ENCODE results near the gene FKBP4. TPM values are rescaled to one million over a fixed set of nuclear protein-coding genes. Genes with fewer than 3 reads are reported as not detected.

Gene FKBP4
- total and polyA plus RNA-seq, 2 donors (not counting 3 experiments of a cell fraction or from before 2014, with no cell fraction given): 31.0 to 85.6 TPM

DNA sequence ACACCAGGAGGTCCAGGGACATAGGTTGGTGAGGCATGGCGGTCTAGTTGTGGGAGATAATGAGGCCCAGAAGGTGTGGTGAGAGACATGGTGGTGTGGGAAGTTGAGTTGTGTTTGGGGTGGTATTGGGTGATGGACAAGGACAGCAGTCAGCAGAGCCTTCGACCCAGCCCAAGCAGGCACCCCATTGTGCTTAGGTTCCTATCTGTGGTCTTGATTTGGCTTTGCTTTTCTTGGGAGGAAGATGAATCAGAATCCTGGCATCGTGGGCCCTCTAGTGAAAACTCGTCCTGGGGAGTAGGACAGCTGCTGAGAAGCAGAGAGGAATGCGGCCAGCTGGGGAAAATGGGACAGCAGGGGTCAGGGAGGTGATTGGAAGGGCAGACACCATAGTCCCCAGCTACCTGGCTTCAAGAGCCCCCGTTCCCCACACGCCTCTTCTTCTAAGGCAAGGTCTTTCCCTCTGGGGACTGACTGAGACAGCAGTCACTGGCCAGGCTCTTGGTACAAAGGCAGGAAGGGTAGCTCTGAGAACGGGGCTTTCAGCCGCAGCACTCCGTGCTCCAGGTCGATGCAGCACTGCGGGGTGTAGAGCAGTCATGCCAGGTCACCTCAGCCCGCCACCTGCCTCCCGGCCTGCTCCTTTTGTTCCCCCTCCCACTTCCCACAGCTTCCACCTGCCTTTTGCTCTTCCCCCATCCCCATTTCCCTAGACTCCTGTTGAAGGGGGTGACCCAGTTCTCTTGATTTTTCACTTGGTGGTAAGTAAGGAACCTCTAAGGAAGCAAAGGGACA lies 32.1 kb downstream of the FKBP4 start:
- ChIA-PET CTCF (interaction anchor here (1.0 kb wide), 1 partner anchor 19 kb away, joined by 4 read pairs; no protein-coding TSS in a partner anchor), POLR2A (no interaction called here)
- Histone ChIP-seq H3K4me2 (ENCODE audit: insufficient read depth, low read length) (no peak overlapping the region), H3K9ac (replicated peaks; ENCODE audit: extremely low read depth, insufficient read depth, low read length) (no peak overlapping the region), H3K27me3 (ENCODE audit: control insufficient read depth in 2 of 2, insufficient read depth in 2 of 2, low read length in 2 of 2) (no peaks in the 10 kb centered on the region), H3K27ac (ENCODE audit: insufficient read depth, low read depth, low read length) (no peak overlapping the region), H4K20me1 (replicated peaks; ENCODE audit: control insufficient read depth, extremely low read depth, insufficient read depth, low read length) (no peaks in the 10 kb centered on the region), H3K4me1 (ENCODE audit: control insufficient read depth, extremely low read depth, insufficient read depth, low read length) (no peaks in the 10 kb centered on the region), H2AFZ (ENCODE audit: low read depth, low read length) (no peak overlapping the region), H3K9me3 (replicated peaks; ENCODE audit: control insufficient read depth, insufficient read depth, low read length) (no peaks in the 10 kb centered on the region), H3K4me3 (replicated peaks in 1 of 3; ENCODE audit: insufficient read depth in 1 of 3, low read depth in 1 of 3, low read length in 3 of 3) (no peak overlapping the region), H3K79me2 (ENCODE audit: control insufficient read depth, insufficient read depth, low read length) (no peaks in the 10 kb centered on the region), H3K9me1 (replicated peaks; ENCODE audit: control insufficient read depth, extremely low read depth, insufficient read depth, low read length) (no peaks in the 10 kb centered on the region), H3K36me3 (ENCODE audit: control insufficient read depth in 2 of 2, extremely low read depth in 1 of 2, insufficient read depth in 2 of 2, low read length in 2 of 2) (peaks cover 15 to 35% of the 10 kb centered on the region in 2 experiments)
- FAIRE-seq: no peak
- TF ChIP-seq GATA2 (IDR thresholded peaks at IDR 0.05; ENCODE audit: insufficient read depth, insufficient read length, low read depth, low read length): no peak
- no peak for TF ChIP-seq JUN (IDR thresholded peaks at IDR 0.05; ENCODE audit: borderline replicate concordance, insufficient read depth, insufficient read length, low read depth)
- dilution Hi-C loops (cut with MboI; ENCODE audit: extremely low pct_ligation_motif_present, low sequenced_read_pairs) (no loop called here), intact Hi-C loops (cut with micrococcal nuclease) (no loop called here)
- no TSS peak for BruUV-seq (replicated peaks)
- no peak for DNase-seq (ENCODE audit: low read depth, low spot score)

DNA sequence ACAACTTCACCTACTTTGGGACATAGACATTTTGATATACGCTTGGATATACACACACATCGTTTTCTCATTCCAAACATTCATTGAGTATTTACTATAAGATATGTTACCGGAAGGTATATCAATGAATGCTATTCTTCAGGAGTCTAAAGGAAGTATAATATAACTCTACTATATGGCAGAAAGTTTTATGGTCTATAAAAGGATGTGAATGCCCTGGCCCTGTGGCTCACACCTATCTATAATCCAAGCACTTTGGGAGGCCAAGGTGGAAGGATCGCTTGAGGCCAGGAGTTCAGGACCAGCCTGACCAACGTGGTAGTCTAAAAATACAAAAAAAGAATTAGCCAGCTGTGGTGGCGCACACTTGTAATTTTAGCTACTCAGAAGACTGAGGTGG lies 34.5 kb downstream of the FKBP4 start:
- Histone ChIP-seq H3K4me1 (ENCODE audit: control insufficient read depth, extremely low read depth, insufficient read depth, low read length) (no peaks in the 10 kb centered on the region), H3K27me3 (ENCODE audit: control insufficient read depth in 2 of 2, insufficient read depth in 2 of 2, low read length in 2 of 2) (no peaks in the 10 kb centered on the region), H4K20me1 (replicated peaks; ENCODE audit: control insufficient read depth, extremely low read depth, insufficient read depth, low read length) (no peaks in the 10 kb centered on the region), H3K36me3 (ENCODE audit: control insufficient read depth in 2 of 2, extremely low read depth in 1 of 2, insufficient read depth in 2 of 2, low read length in 2 of 2) (peaks cover 8 to 20% of the 10 kb centered on the region in 2 experiments), H3K9ac (replicated peaks; ENCODE audit: extremely low read depth, insufficient read depth, low read length) (no peak overlapping the region), H3K4me3 (replicated peaks in 1 of 3; ENCODE audit: insufficient read depth in 1 of 3, low read depth in 1 of 3, low read length in 3 of 3) (no peak overlapping the region), H2AFZ (ENCODE audit: low read depth, low read length) (no peak overlapping the region), H3K9me1 (replicated peaks; ENCODE audit: control insufficient read depth, extremely low read depth, insufficient read depth, low read length) (no peaks in the 10 kb centered on the region), H3K9me3 (replicated peaks; ENCODE audit: control insufficient read depth, insufficient read depth, low read length) (no peaks in the 10 kb centered on the region), H3K79me2 (ENCODE audit: control insufficient read depth, insufficient read depth, low read length) (no peaks in the 10 kb centered on the region), H3K4me2 (ENCODE audit: insufficient read depth, low read length) (no peak overlapping the region), H3K27ac (ENCODE audit: insufficient read depth, low read depth, low read length) (no peak overlapping the region)
- dilution Hi-C loops (cut with MboI; ENCODE audit: extremely low pct_ligation_motif_present, low sequenced_read_pairs): no loop called here
- no peak for DNase-seq (ENCODE audit: low read depth, low spot score)
- TF ChIP-seq JUN (IDR thresholded peaks at IDR 0.05; ENCODE audit: borderline replicate concordance, insufficient read depth, insufficient read length, low read depth) (no peak), MYC (IDR thresholded peaks at IDR 0.05; ENCODE audit: low read depth, low read length) (no peak), MAX (IDR thresholded peaks at IDR 0.05; ENCODE audit: insufficient read depth, insufficient read length) (no peak), FOS (IDR thresholded peaks at IDR 0.05; ENCODE audit: borderline replicate concordance, insufficient read depth, low read length) (no peak), POLR2AphosphoS5 (IDR thresholded peaks at IDR 0.05; ENCODE audit: insufficient read depth, low read depth, low read length) (no peak), EZH2 (IDR thresholded peaks at IDR 0.05; ENCODE audit: borderline replicate concordance, low read depth, low read length, severe bottlenecking) (no peak), GATA2 (IDR thresholded peaks at IDR 0.05; ENCODE audit: insufficient read depth, insufficient read length, low read depth, low read length) (no peak), POLR2A (IDR thresholded peaks at IDR 0.05; ENCODE audit: low read depth, low read length) (no peak)
- TF ChIP-seq, protein P1, sequence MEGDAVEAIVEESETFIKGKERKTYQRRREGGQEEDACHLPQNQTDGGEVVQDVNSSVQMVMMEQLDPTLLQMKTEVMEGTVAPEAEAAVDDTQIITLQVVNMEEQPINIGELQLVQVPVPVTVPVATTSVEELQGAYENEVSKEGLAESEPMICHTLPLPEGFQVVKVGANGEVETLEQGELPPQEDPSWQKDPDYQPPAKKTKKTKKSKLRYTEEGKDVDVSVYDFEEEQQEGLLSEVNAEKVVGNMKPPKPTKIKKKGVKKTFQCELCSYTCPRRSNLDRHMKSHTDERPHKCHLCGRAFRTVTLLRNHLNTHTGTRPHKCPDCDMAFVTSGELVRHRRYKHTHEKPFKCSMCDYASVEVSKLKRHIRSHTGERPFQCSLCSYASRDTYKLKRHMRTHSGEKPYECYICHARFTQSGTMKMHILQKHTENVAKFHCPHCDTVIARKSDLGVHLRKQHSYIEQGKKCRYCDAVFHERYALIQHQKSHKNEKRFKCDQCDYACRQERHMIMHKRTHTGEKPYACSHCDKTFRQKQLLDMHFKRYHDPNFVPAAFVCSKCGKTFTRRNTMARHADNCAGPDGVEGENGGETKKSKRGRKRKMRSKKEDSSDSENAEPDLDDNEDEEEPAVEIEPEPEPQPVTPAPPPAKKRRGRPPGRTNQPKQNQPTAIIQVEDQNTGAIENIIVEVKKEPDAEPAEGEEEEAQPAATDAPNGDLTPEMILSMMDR (IDR thresholded peaks at IDR 0.05; ENCODE audit: extremely low read depth in 1 of 2, insufficient read depth in 1 of 2, low read depth in 1 of 2, low read length in 2 of 2): no peak
- intact Hi-C loops (cut with micrococcal nuclease): no loop called here
- CTCF ChIA-PET: no interaction called here
- POLR2A ChIA-PET: no interaction called here
- no TSS peak for BruUV-seq (replicated peaks)
- FAIRE-seq: no peak
